ENCODE results near the gene STAT4.

GRCh38 chr2:190981333-190981732, 169.5 kb downstream of the STAT4 start:
- TF ChIP-seq CTCF (IDR thresholded peaks at IDR 0.05) (no peak), POLR2A (IDR thresholded peaks at IDR 0.05) (no peak)

All from transverse colon (tissue), 3 donors.